Pancreas (tissue), 10 donors: ENCODE results near the gene ZNF581. TPM values are rescaled to one million over a fixed set of nuclear protein-coding genes. Genes with fewer than 3 reads are reported as not detected.

Experiments used
- ATAC-seq, 4 donors: fragments of 200-7000 bp; cut with Tn5 transposase; one replicate each; pipeline versions ENCODE4 v1.8.0 to v1.9.1; 2020; ENCODE audit warnings: mild to moderate bottlenecking in 4 of 4, moderate library complexity in 4 of 4
- DNase-seq, 6 donors: peaks; one replicate each; pipeline ENCODE4 v3.0.0-alpha.2; 2020
- FAIRE-seq: peaks from 2 replicates; lab custom pipeline; 2012; peaks lifted over from hg19 to GRCh38; lab: Jason Lieb, UNC
- H3K27ac ChIP-seq, 4 donors: fragments of 200-600 bp; sonication (generic); 1 replicate in 3 of 4; 2 replicates in 1 of 4; pipeline versions ENCODE4 v1.5.0 to v1.8.0; 2020
- H3K27me3 ChIP-seq, 4 donors: fragments of 200-600 bp; one replicate each; pipeline ENCODE4 v1.8.0; 2021
- H3K36me3 ChIP-seq, 3 donors: fragments of 200-600 bp; sonication (generic) in 1 of 3; one replicate each; pipeline versions ENCODE4 v1.5.0 to v1.8.0; 2020 to 2021
- H3K4me1 ChIP-seq, 3 donors: fragments of 200-600 bp; one replicate each; pipeline ENCODE4 v1.8.0; 2021
- H3K4me3 ChIP-seq, 4 donors: fragments of 200-600 bp; sonication (generic) in 2 of 4; one replicate each; pipeline versions ENCODE4 v1.5.0 to v1.8.0; 2020 to 2021
- H3K9me3 ChIP-seq, 4 donors: fragments of 200-600 bp; one replicate each; pipeline ENCODE4 v1.8.0; 2021
- WGBS, 2 donors: extraction: QIAGEN DNeasy Blood & Tissue Kit; methylation state at CpG; one replicate each; pipeline ENCODE4 v1.1.7; 2013; 5-methylcytosine and 5-hydroxymethylcytosine counted together
- intact Hi-C, 3 donors: fragments of 100-400 bp; cut with DNase I; formaldehyde crosslinking; loops; one replicate each; pipeline versions ENCODE4 v1.11.1 to v1.14.2; 2022
- polyA plus RNA-seq, 2 donors: library from polyadenylated mRNA; stranded (reverse); fragments of 200-250 nt; gene quantifications; one replicate each; pipeline ENCODE4 v1.2.3, GENCODE V29; 2013
- total RNA-seq, 6 donors: library from RNA; stranded (reverse); fragmentation: NEBNext Ultra II Directional in 4 of 6; extraction: Animal tissue kit (Norgen Biotek cat#: 25700) in 4 of 6; gene quantifications; one replicate each; pipeline versions ENCODE4 v1.2.1 to v1.2.4, GENCODE V29; 2021 to 2023
- TF ChIP-seq, protein P1 (sequence below), 4 donors: fragments of 200-600 bp; sonication (generic) in 3 of 4; IDR thresholded peaks; one replicate each; pipeline versions ENCODE4 v1.5.0 to v1.8.0; 2021; ENCODE audit warnings: antibody characterized with exemption in 4 of 4
- donor health status: healthy with polysubstance abuse.
- donor health status: DM: no; HTN: no; CAD: no; lungs with moderate emphysema.
- donor health status: DM: no; HTN: no; CAD: no.
- donor health status: control.
- donor health status: control.
- donor health status: Bipolar disorder and iron deficiency.
- donor health status: DM: yes; HTN: yes; CAD: no.
- donor health status: DM: no; HTN: no; CAD: no.
- donor health status: DM: no; HTN: no; CAD: no.
- donor health status: DM: yes; HTN: yes; CAD: no.

The ZNF581 gene
- total and polyA plus RNA-seq, 8 donors = 12.9 to 23.2 (median 15.2) TPM

GRCh38 chr19:55621205-55621672 lies 22.2 kb upstream of the ZNF581 start:
- DNase-seq (no peak), ATAC-seq (no peak), FAIRE-seq (no peak)
- intact Hi-C loops = no loop called here
- 81% methylated on average over 9 of the region's 9 CpGs for WGBS, 2 donors
- H3K4me1 ChIP-seq = peaks cover 0 to 6% (median 0%) of the 10 kb centered on the region in 3 donors
- no peak overlapping the region for H3K27ac ChIP-seq
- peaks cover 0 to 19% (median 0%) of the 10 kb centered on the region in 3 donors for H3K36me3 ChIP-seq
- no peaks in the 10 kb centered on the region for H3K27me3 ChIP-seq
- TF ChIP-seq, protein P1, sequence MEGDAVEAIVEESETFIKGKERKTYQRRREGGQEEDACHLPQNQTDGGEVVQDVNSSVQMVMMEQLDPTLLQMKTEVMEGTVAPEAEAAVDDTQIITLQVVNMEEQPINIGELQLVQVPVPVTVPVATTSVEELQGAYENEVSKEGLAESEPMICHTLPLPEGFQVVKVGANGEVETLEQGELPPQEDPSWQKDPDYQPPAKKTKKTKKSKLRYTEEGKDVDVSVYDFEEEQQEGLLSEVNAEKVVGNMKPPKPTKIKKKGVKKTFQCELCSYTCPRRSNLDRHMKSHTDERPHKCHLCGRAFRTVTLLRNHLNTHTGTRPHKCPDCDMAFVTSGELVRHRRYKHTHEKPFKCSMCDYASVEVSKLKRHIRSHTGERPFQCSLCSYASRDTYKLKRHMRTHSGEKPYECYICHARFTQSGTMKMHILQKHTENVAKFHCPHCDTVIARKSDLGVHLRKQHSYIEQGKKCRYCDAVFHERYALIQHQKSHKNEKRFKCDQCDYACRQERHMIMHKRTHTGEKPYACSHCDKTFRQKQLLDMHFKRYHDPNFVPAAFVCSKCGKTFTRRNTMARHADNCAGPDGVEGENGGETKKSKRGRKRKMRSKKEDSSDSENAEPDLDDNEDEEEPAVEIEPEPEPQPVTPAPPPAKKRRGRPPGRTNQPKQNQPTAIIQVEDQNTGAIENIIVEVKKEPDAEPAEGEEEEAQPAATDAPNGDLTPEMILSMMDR (IDR thresholded peaks at IDR 0.05) = no peak
- H3K4me3 ChIP-seq = no peak overlapping the region
- H3K9me3 ChIP-seq = no peaks in the 10 kb centered on the region

GRCh38 chr19:55621673-55622231 lies 21.7 kb upstream of the ZNF581 start:
- Histone ChIP-seq H3K27ac (no peak overlapping the region), H3K27me3 (no peaks in the 10 kb centered on the region), H3K9me3 (no peaks in the 10 kb centered on the region), H3K4me1 (peaks cover 0 to 6% (median 0%) of the 10 kb centered on the region in 3 donors), H3K4me3 (no peak overlapping the region), H3K36me3 (peaks cover 0 to 14% (median 0%) of the 10 kb centered on the region in 3 donors)
- peak in 1 of 6 donors; percentile 65 for DNase-seq
- TF ChIP-seq, protein P1 (IDR thresholded peaks at IDR 0.05) = no peak
- FAIRE-seq = no peak
- intact Hi-C loops = no loop called here
- ATAC-seq = no peak
- 95 to 96% methylated on average over 55 of the region's 55 CpGs for WGBS, 2 donors

DNA sequence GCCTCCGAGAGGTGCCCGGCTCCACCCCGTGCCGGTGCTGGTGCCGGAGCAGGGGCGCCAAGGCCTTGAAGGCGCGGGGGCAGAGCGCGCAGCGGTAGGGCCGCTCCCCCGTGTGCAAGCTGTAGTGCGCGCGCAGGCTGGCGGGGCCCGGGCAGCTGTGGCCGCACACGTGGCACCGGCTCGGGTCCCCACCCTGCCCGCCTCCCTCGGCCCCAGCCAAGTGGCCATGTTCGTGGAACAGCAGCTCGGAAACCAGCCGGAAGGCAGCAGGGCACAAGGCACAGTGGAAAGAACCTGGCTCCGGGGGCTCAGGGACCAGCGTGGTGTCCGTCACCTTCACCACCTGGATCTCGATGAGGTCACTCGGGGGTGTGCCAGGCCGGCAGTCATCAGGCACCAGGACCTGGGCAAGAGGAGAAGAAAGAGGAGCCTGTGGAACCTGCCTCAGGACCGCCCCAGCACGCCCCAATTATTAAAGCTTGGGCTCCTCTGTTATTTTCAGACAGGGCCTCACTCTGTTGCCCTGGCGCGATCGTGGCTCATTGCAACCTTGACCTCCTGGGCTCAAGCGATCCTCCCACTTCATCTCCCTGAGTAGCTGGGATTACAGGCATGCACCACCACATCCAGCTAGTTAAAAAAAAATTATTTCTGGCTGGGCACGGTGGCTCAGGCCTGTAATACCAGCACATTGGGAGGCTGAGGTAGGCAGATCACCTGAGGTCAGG lies 21.0 kb upstream of the ZNF581 start:
- no peak overlapping the region for H3K4me3 ChIP-seq
- TF ChIP-seq, protein P1 (IDR thresholded peaks at IDR 0.05) = no peak

GRCh38 chr19:55623130-55623529 lies 20.3 kb upstream of the ZNF581 start:
- Histone ChIP-seq H3K27me3 (no peaks in the 10 kb centered on the region), H3K27ac (no peak overlapping the region), H3K36me3 (peaks cover 0 to 6% (median 0%) of the 10 kb centered on the region in 3 donors), H3K4me3 (no peak overlapping the region), H3K4me1 (peaks cover 0 to 6% (median 0%) of the 10 kb centered on the region in 3 donors), H3K9me3 (no peaks in the 10 kb centered on the region)
- WGBS, 2 donors = 94 to 97% methylated on average over 7 of the region's 7 CpGs
- DNase-seq (peak in 1 of 6 donors; percentile 17), ATAC-seq (no peak), FAIRE-seq (no peak)
- TF ChIP-seq, protein P1 (IDR thresholded peaks at IDR 0.05) = no peak
- intact Hi-C loops = no loop called here

More for the DNA sequence above, 21.0 kb upstream of the ZNF581 start:
- Histone ChIP-seq H3K4me1 (peaks cover 0 to 6% (median 0%) of the 10 kb centered on the region in 3 donors), H3K9me3 (no peaks in the 10 kb centered on the region), H3K36me3 (peaks cover 0 to 9% (median 0%) of the 10 kb centered on the region in 3 donors), H3K27ac (no peak overlapping the region), H3K27me3 (no peaks in the 10 kb centered on the region)
- DNase-seq (peak in 1 of 6 donors; percentile 49), ATAC-seq (no peak), FAIRE-seq (no peak)
- WGBS, 2 donors = 90 to 91% methylated on average over 40 of the region's 40 CpGs
- intact Hi-C loops = no loop called here
